Spleen (tissue), 11 donors: Measurements from ENCODE around the gene GRIA1. TPM values are rescaled to one million over a fixed set of nuclear protein-coding genes. Genes with fewer than 3 reads are reported as not detected.

Source experiments
- DNase-seq: peaks from one replicate; pipeline ENCODE4 v3.0.0-alpha.2; 2020
- H3K27ac ChIP-seq, 8 donors: fragments of 200-600 bp; sonication (generic) in 7 of 8; 1 replicate in 4 of 8; 2 replicates in 4 of 8; pipeline versions ENCODE4 v1.5.0 to v1.8.0; 2016 to 2021; ENCODE audit warnings: inconsistent platforms in 4 of 8, mild to moderate bottlenecking in 4 of 8, moderate library complexity in 1 of 8
- H3K27me3 ChIP-seq, 7 donors: fragments of 200-600 bp; sonication (generic) in 6 of 7; replicated peaks in 1 of 7; 1 replicate in 4 of 7; 2 replicates in 3 of 7; pipeline versions ENCODE4 v1.5.0 to v1.8.0; 2016 to 2021; ENCODE audit warnings: inconsistent platforms in 3 of 7, mild to moderate bottlenecking in 1 of 7
- H3K36me3 ChIP-seq, 6 donors: fragments of 200-600 bp; sonication (generic) in 5 of 6; 1 replicate in 4 of 6; 2 replicates in 2 of 6; pipeline versions ENCODE4 v1.5.0 to v1.8.0; 2016 to 2021; ENCODE audit warnings: inconsistent platforms in 2 of 6
- H3K4me1 ChIP-seq, 6 donors: fragments of 200-600 bp; sonication (generic) in 5 of 6; 1 replicate in 3 of 6; 2 replicates in 3 of 6; pipeline versions ENCODE4 v1.5.0 to v1.8.0; 2016 to 2021; ENCODE audit warnings: inconsistent platforms in 3 of 6
- H3K4me3 ChIP-seq, 8 donors: fragments of 200-600 bp; sonication (generic) in 7 of 8; 1 replicate in 4 of 8; 2 replicates in 4 of 8; pipeline versions ENCODE4 v1.5.0 to v1.8.0; 2016 to 2021; ENCODE audit warnings: inconsistent platforms in 4 of 8, mild to moderate bottlenecking in 4 of 8, moderate library complexity in 2 of 8
- H3K9me3 ChIP-seq, 8 donors: fragments of 200-600 bp; sonication (generic) in 7 of 8; 1 replicate in 4 of 8; 2 replicates in 4 of 8; pipeline versions ENCODE4 v1.5.0 to v1.8.0; 2016 to 2021; ENCODE audit warnings: inconsistent platforms in 4 of 8
- POLR2A ChIP-seq, 3 donors: fragments of 450-650 bp; IDR thresholded peaks; one replicate each; pipeline ENCODE4 v1.5.1; 2017; ENCODE audit warnings: antibody characterized with exemption in 3 of 3, mild to moderate bottlenecking in 1 of 3
- POLR2AphosphoS5 ChIP-seq, 3 donors: sonication (generic); formaldehyde crosslinking; IDR thresholded peaks; one replicate each; pipeline ENCODE4 v1.5.1; 2017; ENCODE audit warnings: antibody characterized with exemption in 3 of 3
- WGBS, 5 donors: extraction: QIAGEN DNeasy Blood & Tissue Kit in 3 of 5; methylation state at CpG; one replicate each; pipeline versions ENCODE4 v1.1.5 to v1.1.7; 2013 to 2018; 5-methylcytosine and 5-hydroxymethylcytosine counted together
- intact Hi-C: fragments of 100-400 bp; cut with DNase I; formaldehyde crosslinking; loops from one replicate; pipeline ENCODE4 v1.15.0; 2023; ENCODE audit warnings: low total_unique reads
- polyA plus RNA-seq, 3 donors: library from polyadenylated mRNA; stranded (reverse); fragments of 200-250 nt; gene quantifications; one replicate each; pipeline ENCODE4 v1.2.1, GENCODE V29; 2013
- total RNA-seq, 7 donors: library from RNA; depleted of rRNA in 3 of 7; stranded (reverse); fragments of >200 nt in 3 of 7; fragmentation: NEBNext Ultra II Directional in 4 of 7; extraction: Animal tissue kit (Norgen Biotek cat#: 25700) in 4 of 7; gene quantifications; one replicate each; pipeline versions ENCODE4 v1.1.0 to v1.2.1, GENCODE V29; 2016 to 2021
- TF ChIP-seq, protein P1 (sequence below), 11 experiments: fragments of 200-600 bp in 7 of 11; fragments of 450-650 bp in 4 of 11; sonication (generic) in 4 of 11; IDR thresholded peaks in 8 of 11; conservative IDR thresholded peaks in 3 of 11; 1 replicate in 7 of 11; 2 replicates in 4 of 11; pipeline versions ENCODE4 v1.4.0 to v1.8.0; 2016 to 2021; ENCODE audit warnings: antibody characterized with exemption in 11 of 11, inconsistent platforms in 4 of 11, mild to moderate bottlenecking in 1 of 11
- donor health status: healthy with polysubstance abuse.
- donor health status: DM: no; HTN: no; CAD: no; lungs with moderate emphysema.
- donor health status: DM: no; HTN: no; CAD: no.
- donor health status: Bipolar disorder and iron deficiency.
- donor health status: healthy.
- donor health status: DM: no; HTN: no; CAD: no.
- donor health status: DM: yes; HTN: yes; CAD: no.

GRIA1 gene
- total and polyA plus RNA-seq, 10 donors, result 0.02 to 0.19 (median 0.09) TPM; not detected in 6

DNA sequence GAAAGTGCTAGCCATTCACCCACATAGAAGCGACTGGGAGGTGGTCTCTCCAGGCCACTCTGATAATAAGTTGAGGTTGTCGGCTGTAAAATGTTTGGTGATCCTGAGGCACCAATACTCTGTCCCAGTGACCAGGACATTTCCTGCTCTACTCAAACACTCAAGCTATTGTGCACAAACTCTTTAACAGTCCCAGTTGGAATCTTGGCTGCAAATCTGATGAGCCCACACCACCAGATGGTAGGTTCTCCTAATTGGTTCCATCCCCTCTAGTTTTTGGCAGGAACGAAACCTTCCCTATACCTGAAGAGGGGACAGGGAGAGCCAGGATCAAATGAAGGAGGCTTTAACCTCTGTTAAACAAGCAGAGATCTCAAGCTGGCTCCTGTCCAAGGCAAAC is 14.3 kb downstream of the GRIA1 start:
- WGBS, 5 donors, result 82 to 95% (median 93%) methylated on average over 3 of the region's 3 CpGs
- Histone ChIP-seq H3K4me1 (no peaks in the 10 kb centered on the region), H3K27me3 (no peaks in the 10 kb centered on the region), H3K9me3 (no peaks in the 10 kb centered on the region), H3K27ac (no peak overlapping the region), H3K4me3 (no peak overlapping the region), H3K36me3 (no peaks in the 10 kb centered on the region)
- no peak for TF ChIP-seq POLR2A (IDR thresholded peaks at IDR 0.05)
- TF ChIP-seq POLR2AphosphoS5 (IDR thresholded peaks at IDR 0.05), result no peak
- TF ChIP-seq, protein P1, sequence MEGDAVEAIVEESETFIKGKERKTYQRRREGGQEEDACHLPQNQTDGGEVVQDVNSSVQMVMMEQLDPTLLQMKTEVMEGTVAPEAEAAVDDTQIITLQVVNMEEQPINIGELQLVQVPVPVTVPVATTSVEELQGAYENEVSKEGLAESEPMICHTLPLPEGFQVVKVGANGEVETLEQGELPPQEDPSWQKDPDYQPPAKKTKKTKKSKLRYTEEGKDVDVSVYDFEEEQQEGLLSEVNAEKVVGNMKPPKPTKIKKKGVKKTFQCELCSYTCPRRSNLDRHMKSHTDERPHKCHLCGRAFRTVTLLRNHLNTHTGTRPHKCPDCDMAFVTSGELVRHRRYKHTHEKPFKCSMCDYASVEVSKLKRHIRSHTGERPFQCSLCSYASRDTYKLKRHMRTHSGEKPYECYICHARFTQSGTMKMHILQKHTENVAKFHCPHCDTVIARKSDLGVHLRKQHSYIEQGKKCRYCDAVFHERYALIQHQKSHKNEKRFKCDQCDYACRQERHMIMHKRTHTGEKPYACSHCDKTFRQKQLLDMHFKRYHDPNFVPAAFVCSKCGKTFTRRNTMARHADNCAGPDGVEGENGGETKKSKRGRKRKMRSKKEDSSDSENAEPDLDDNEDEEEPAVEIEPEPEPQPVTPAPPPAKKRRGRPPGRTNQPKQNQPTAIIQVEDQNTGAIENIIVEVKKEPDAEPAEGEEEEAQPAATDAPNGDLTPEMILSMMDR (IDR thresholded peaks at IDR 0.05 in 8 of 11, conservative IDR thresholded peaks at IDR 0.05 in 3 of 11), result no peak
- intact Hi-C loops, result loop anchor here (10.0 kb wide), 1 partner anchor 200 kb away; no protein-coding TSS in a partner anchor
- no peak for DNase-seq

DNA sequence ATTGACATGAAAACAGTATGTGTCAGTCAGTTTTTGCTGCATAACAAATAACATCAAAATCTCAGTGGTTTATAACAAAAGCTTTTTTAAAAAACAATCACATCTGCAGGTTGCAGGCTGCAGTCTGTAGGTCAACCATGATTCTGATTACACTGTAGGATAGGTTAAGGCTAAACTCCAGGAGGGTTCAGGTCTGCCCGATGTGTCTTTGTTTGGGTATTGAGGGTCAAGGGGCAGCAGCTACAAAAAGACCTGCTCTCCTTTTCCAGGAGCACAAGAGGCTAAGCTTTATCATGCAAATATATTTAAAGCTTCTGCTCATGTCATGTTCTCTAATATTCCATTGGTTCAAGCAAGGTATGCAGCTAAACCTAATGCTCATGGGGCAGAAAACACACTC is 18.2 kb downstream of the GRIA1 start:
- TF ChIP-seq POLR2A (IDR thresholded peaks at IDR 0.05) (no peak), POLR2AphosphoS5 (IDR thresholded peaks at IDR 0.05) (no peak)
- TF ChIP-seq, protein P1 (IDR thresholded peaks at IDR 0.05 in 8 of 11, conservative IDR thresholded peaks at IDR 0.05 in 3 of 11), result no peak

DNA sequence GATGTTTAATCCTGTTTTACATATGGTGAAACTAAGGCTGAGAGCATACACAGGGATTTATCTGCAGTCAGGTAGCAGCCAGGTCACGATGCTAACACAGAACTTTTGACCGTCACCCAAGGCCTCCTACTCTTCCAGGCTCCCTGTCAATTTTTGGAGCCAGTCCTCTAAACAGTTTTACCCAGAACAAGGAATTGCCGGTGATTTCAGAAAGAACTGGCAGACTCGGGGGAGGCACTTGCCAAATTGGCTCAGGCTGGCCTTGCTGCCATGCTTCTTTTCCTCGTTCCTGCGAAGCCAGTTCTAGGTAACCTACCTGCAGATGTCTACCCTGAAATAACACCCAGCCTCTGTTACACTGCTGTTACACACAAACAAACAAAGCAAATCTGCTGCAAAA is 21.2 kb downstream of the GRIA1 start:
- no peak overlapping the region for H3K27ac ChIP-seq
- TF ChIP-seq POLR2A (IDR thresholded peaks at IDR 0.05), result no peak
- TF ChIP-seq, protein P1 (IDR thresholded peaks at IDR 0.05 in 8 of 11, conservative IDR thresholded peaks at IDR 0.05 in 3 of 11), result no peak
- no peak for TF ChIP-seq POLR2AphosphoS5 (IDR thresholded peaks at IDR 0.05)
- intact Hi-C loops, result no loop called here
- no peaks in the 10 kb centered on the region for H3K4me1 ChIP-seq
- H3K36me3 ChIP-seq, result no peaks in the 10 kb centered on the region
- WGBS, 5 donors, result 74 to 85% (median 81%) methylated on average over 6 of the region's 6 CpGs
- H3K9me3 ChIP-seq, result peaks cover 0 to 12% (median 7%) of the 10 kb centered on the region in 8 donors
- no peak for DNase-seq
- no peaks in the 10 kb centered on the region for H3K27me3 ChIP-seq
- no peak overlapping the region for H3K4me3 ChIP-seq

More for the DNA sequence above, 18.2 kb downstream of the GRIA1 start:
- no peak for DNase-seq
- Histone ChIP-seq H3K27ac (no peak overlapping the region), H3K9me3 (peaks cover 0 to under 1% (median 0%) of the 10 kb centered on the region in 8 donors), H3K36me3 (no peaks in the 10 kb centered on the region), H3K27me3 (no peaks in the 10 kb centered on the region), H3K4me1 (no peaks in the 10 kb centered on the region), H3K4me3 (no peak overlapping the region)
- intact Hi-C loops, result loop anchor here (10.0 kb wide), 1 partner anchor 196 kb away; no protein-coding TSS in a partner anchor
- 76 to 100% (median 93%) methylated on average over 1 of the region's 1 CpG for WGBS, 5 donors

DNA sequence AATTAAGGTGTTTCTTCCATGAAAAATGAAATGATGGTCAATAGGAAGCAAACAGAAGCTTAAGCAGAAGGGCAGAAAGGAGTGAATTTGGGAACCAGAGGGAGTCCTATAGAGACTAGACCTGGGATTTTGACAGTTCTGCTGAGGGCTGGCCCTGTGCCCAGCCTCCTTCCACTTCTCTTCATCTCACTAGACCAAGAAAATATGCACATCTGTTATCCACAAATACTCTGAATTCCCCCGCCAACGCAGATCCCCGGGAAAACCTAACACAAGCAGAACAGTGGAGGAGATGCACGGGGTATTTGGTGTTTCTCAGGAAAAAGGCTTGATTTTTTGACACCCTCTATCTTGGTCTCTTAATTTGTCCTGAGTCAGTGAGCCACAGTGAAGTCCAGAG is 22.7 kb downstream of the GRIA1 start:
- Histone ChIP-seq H3K9me3 (peaks cover 0 to 12% (median 7%) of the 10 kb centered on the region in 8 donors), H3K4me1 (no peaks in the 10 kb centered on the region), H3K36me3 (no peaks in the 10 kb centered on the region), H3K4me3 (no peak overlapping the region), H3K27me3 (no peaks in the 10 kb centered on the region), H3K27ac (no peak overlapping the region)
- DNase-seq, result no peak
- intact Hi-C loops, result no loop called here
- TF ChIP-seq, protein P1 (IDR thresholded peaks at IDR 0.05 in 8 of 11, conservative IDR thresholded peaks at IDR 0.05 in 3 of 11), result no peak
- TF ChIP-seq POLR2AphosphoS5 (IDR thresholded peaks at IDR 0.05) (no peak), POLR2A (IDR thresholded peaks at IDR 0.05) (no peak)
- 75 to 95% (median 79%) methylated on average over 4 of the region's 4 CpGs for WGBS, 5 donors
